Stimulated activated naive B cell treated with anti-CD40 and anti-IgM and Interleukin-4, amounts not matched to agents 10 μg/mL and 1 μg/mL and 100 μg/mL, for 72 hours (primary cell): ENCODE measurements around the gene ADAD2.

Source experiments
- ATAC-seq, 2 donors: fragments of 150-1000 bp; cut with Tn5 transposase; replicated peaks; 2 replicates each; pipeline ENCODE4 v1.10.0; 2021; ENCODE audit warnings: moderate library complexity in 1 of 2
- DNase-seq: peaks from one replicate; pipeline ENCODE4 v3.0.0; 2021
- H3K27ac Mint-ChIP-seq: one replicate; pipeline ENCODE4 v1.8.0; 2022; ENCODE audit warnings: mild to moderate bottlenecking, mixed read lengths
- H3K27me3 Mint-ChIP-seq, 2 donors: one replicate each; pipeline ENCODE4 v1.8.0; 2022; ENCODE audit warnings: mixed read lengths in 2 of 2
- H3K36me3 Mint-ChIP-seq, 2 donors: one replicate each; pipeline ENCODE4 v1.8.0; 2022; ENCODE audit warnings: mixed read lengths in 2 of 2, mild to moderate bottlenecking in 1 of 2
- H3K4me1 Mint-ChIP-seq, 2 donors: one replicate each; pipeline ENCODE4 v1.8.0; 2022; ENCODE audit warnings: mixed read lengths in 2 of 2, mild to moderate bottlenecking in 1 of 2
- H3K4me3 Mint-ChIP-seq, 2 donors: one replicate each; pipeline ENCODE4 v1.8.0; 2022; ENCODE audit warnings: mild to moderate bottlenecking in 2 of 2, mixed read lengths in 2 of 2, moderate library complexity in 1 of 2
- H3K9me3 Mint-ChIP-seq, 2 donors: one replicate each; pipeline ENCODE4 v1.8.0; 2022; ENCODE audit warnings: mixed read lengths in 2 of 2, mild to moderate bottlenecking in 1 of 2

Gene ADAD2

DNA sequence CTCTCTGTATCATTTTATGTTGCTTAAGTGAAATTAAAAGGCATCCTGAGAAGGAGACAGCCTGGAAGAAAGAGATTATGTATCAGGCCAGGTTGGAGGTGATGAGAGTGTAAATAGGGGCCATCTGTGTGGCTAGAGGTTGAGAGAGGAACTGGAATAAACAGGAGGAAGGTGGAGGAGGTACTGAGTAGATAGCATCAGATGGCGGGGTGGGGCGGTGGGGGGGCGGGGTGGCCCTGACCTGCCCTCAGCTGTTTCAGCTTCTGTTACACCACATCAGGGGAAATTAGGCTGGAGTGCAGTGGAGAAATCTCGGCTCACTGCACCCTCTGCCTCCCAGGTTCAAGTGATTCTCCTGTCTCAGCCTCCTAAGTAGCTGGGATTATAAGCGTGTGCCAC lies 55.7 kb downstream of the ADAD2 start:
- Mint-ChIP-seq H3K4me3 (no peak overlapping the region), H3K27ac (peak overlapping the region; percentile 5), H3K36me3 (no peaks in the 10 kb centered on the region), H3K9me3 (peaks cover 1 to 13% of the 10 kb centered on the region in 2 donors), H3K4me1 (no peaks in the 10 kb centered on the region), H3K27me3 (peaks cover 23 to 39% of the 10 kb centered on the region in 2 donors)
- no peak for ATAC-seq
- DNase-seq = no peak
